H1 (cell line): ENCODE results near the gene IDI1. TPM values are rescaled to one million over a fixed set of nuclear protein-coding genes. Genes with fewer than 3 reads are reported as not detected.
A peak's percentile ranks its signal among the peaks of the same experiment; 100 is the strongest.

Experiments used
- CTCF ChIA-PET: fragments of 300-600 bp; sonication (Branson Sonifier 250); formaldehyde crosslinking; loops from one replicate; lab custom pipeline; 2021; ENCODE audit not compliant: partially characterized antibody; lab: Charles Lee
- POLR2A ChIA-PET: fragments of 300-600 bp; sonication (Branson Sonifier 250); formaldehyde crosslinking; loops from one replicate; lab custom pipeline; 2021; ENCODE audit warnings: inconsistent platforms; ENCODE audit not compliant: partially characterized antibody; lab: Charles Lee
- DNase-seq, 2 experiments: peaks; one replicate each; pipeline versions ENCODE4 v3.0.0 to v3.0.0-alpha.2; 2010 to 2022; ENCODE audit warnings: low spot score in 2 of 2, low read depth in 1 of 2, mixed read lengths in 1 of 2
- FAIRE-seq: peaks from 2 replicates; lab custom pipeline; 2011; peaks lifted over from hg19 to GRCh38; lab: Jason Lieb, UNC
- H2AFZ ChIP-seq: 2 replicates; pipeline ENCODE4 v1.8.1; 2012; ENCODE audit warnings: low read length, inconsistent platforms
- H2AK5ac ChIP-seq: 2 replicates; pipeline ENCODE4 v1.6.1; 2013; ENCODE audit warnings: low read depth, low read length
- H2BK120ac ChIP-seq: replicated peaks from 2 replicates; pipeline ENCODE3; 2013; ENCODE audit warnings: low read depth, low read length, inconsistent platforms
- H2BK12ac ChIP-seq: 2 replicates; pipeline ENCODE4 v1.6.1; 2013; ENCODE audit warnings: low read depth, low read length
- H2BK15ac ChIP-seq: 2 replicates; pipeline ENCODE4 v1.6.1; 2013; ENCODE audit warnings: low read length
- H2BK20ac ChIP-seq: 2 replicates; pipeline ENCODE4 v1.6.1; 2013; ENCODE audit warnings: low read length
- H2BK5ac ChIP-seq: 2 replicates; pipeline ENCODE4 v1.6.1; 2013; ENCODE audit warnings: low read depth, low read length
- H3K14ac ChIP-seq: 2 replicates; pipeline ENCODE4 v1.6.1; 2013; ENCODE audit warnings: inconsistent platforms; ENCODE audit not compliant: insufficient read length
- H3K18ac ChIP-seq: 2 replicates; pipeline ENCODE4 v1.6.1; 2013; ENCODE audit warnings: low read length; ENCODE audit errors: extremely low read depth
- H3K23ac ChIP-seq: 2 replicates; pipeline ENCODE4 v1.6.1; 2013; ENCODE audit warnings: inconsistent platforms; ENCODE audit not compliant: insufficient read length
- H3K23me2 ChIP-seq: 2 replicates; pipeline ENCODE4 v1.6.1; 2013; ENCODE audit warnings: low read depth, low read length
- H3K27ac ChIP-seq: 2 replicates; pipeline ENCODE4 v1.6.1; 2011; ENCODE audit warnings: low read depth, low read length, inconsistent platforms
- H3K27me3 ChIP-seq, 4 experiments: replicated peaks in 1 of 4; 1 replicate in 1 of 4; 2 replicates in 3 of 4; pipeline versions ENCODE4 v1.6.1 to v1.8.1; 2011 to 2013; ENCODE audit warnings: low read length in 3 of 4, mild to moderate bottlenecking in 3 of 4, inconsistent platforms in 2 of 4, mixed read lengths in 2 of 4, moderate library complexity in 1 of 4; ENCODE audit not compliant: control insufficient read depth in 3 of 4, insufficient read depth in 3 of 4; ENCODE audit errors: extremely low read depth in 1 of 4
- H3K36me3 ChIP-seq, 4 experiments: 2 replicates each; pipeline versions ENCODE4 v1.6.1 to v1.8.1; 2011 to 2013; ENCODE audit warnings: mild to moderate bottlenecking in 4 of 4, low read length in 3 of 4, moderate library complexity in 2 of 4, control low read depth in 1 of 4, inconsistent platforms in 1 of 4; ENCODE audit not compliant: insufficient read depth in 4 of 4, control insufficient read depth in 2 of 4
- H3K4ac ChIP-seq: replicated peaks from 2 replicates; pipeline ENCODE3; 2013; ENCODE audit warnings: low read length, low read depth, mixed read lengths, inconsistent platforms; ENCODE audit not compliant: insufficient read length
- H3K4me1 ChIP-seq, 4 experiments: replicated peaks in 1 of 4; 1 replicate in 1 of 4; 2 replicates in 3 of 4; pipeline versions ENCODE4 v1.6.1 to v1.8.1; 2011 to 2013; ENCODE audit warnings: low read length in 3 of 4, inconsistent platforms in 2 of 4, mixed read lengths in 1 of 4; ENCODE audit not compliant: insufficient read depth in 4 of 4, control insufficient read depth in 3 of 4
- H3K4me2 ChIP-seq, 2 experiments: 2 replicates each; pipeline versions ENCODE4 v1.6.1 to v1.8.1; 2011 to 2013; ENCODE audit warnings: low read depth in 2 of 2, low read length in 2 of 2, control low read depth in 1 of 2, inconsistent platforms in 1 of 2, mild to moderate bottlenecking in 1 of 2; ENCODE audit not compliant: insufficient read depth in 1 of 2
- H3K4me3 ChIP-seq, 4 experiments: fragments of 200-600, 300-600 bp in 1 of 4; sonication (generic), shearing (Covaris generic), sonication (Bioruptor Twin) in 1 of 4; 2 replicates each; pipeline versions ENCODE4 v1.5.1 to v1.8.1; 2011 to 2016; ENCODE audit warnings: low read length in 4 of 4, low read depth in 3 of 4, control low read depth in 2 of 4, inconsistent platforms in 2 of 4, mild to moderate bottlenecking in 2 of 4, mixed read lengths in 1 of 4, moderate library complexity in 1 of 4; ENCODE audit not compliant: insufficient read depth in 2 of 4; ENCODE audit errors: extremely low read depth in 1 of 4
- H3K56ac ChIP-seq: replicated peaks from 2 replicates; pipeline ENCODE3; 2013; ENCODE audit warnings: low read depth, mild to moderate bottlenecking, mixed read lengths, low read length, inconsistent platforms; ENCODE audit not compliant: insufficient read length
- H3K79me1 ChIP-seq: 2 replicates; pipeline ENCODE4 v1.6.1; 2013; ENCODE audit warnings: low read depth, low read length, control low read depth
- H3K79me2 ChIP-seq, 2 experiments: 2 replicates each; pipeline versions ENCODE4 v1.6.1 to v1.8.1; 2012 to 2013; ENCODE audit warnings: low read length in 2 of 2, mild to moderate bottlenecking in 2 of 2, inconsistent platforms in 1 of 2; ENCODE audit not compliant: insufficient read depth in 2 of 2, control insufficient read depth in 1 of 2
- H3K9ac ChIP-seq, 4 experiments: replicated peaks in 1 of 4; 1 replicate in 1 of 4; 2 replicates in 3 of 4; pipeline versions ENCODE4 v1.6.1 to v1.8.1; 2011 to 2013; ENCODE audit warnings: low read depth in 3 of 4, low read length in 3 of 4, control low read depth in 2 of 4, mild to moderate bottlenecking in 2 of 4, moderate library complexity in 2 of 4, inconsistent platforms in 1 of 4; ENCODE audit errors: extremely low read depth in 1 of 4
- H3K9me3 ChIP-seq, 2 experiments: 2 replicates each; pipeline versions ENCODE4 v1.6.1 to v1.8.1; 2012 to 2013; ENCODE audit warnings: mild to moderate bottlenecking in 2 of 2, moderate library complexity in 2 of 2, control low read depth in 1 of 2, inconsistent platforms in 1 of 2, low read depth in 1 of 2, low read length in 1 of 2, mixed read lengths in 1 of 2; ENCODE audit not compliant: insufficient read depth in 2 of 2
- H4K20me1 ChIP-seq, 2 experiments: replicated peaks in 1 of 2; 2 replicates each; pipeline versions ENCODE3 to v1.8.1; 2011 to 2013; ENCODE audit warnings: inconsistent platforms in 2 of 2, low read length in 2 of 2, mild to moderate bottlenecking in 1 of 2; ENCODE audit not compliant: insufficient read depth in 2 of 2, control insufficient read depth in 1 of 2
- H4K5ac ChIP-seq: 2 replicates; pipeline ENCODE4 v1.6.1; 2013; ENCODE audit warnings: low read length, low read depth, mixed read lengths, inconsistent platforms; ENCODE audit not compliant: insufficient read length
- H4K8ac ChIP-seq: 2 replicates; pipeline ENCODE4 v1.8.0; 2013; ENCODE audit warnings: mild to moderate bottlenecking, moderate library complexity, low read length, inconsistent platforms; ENCODE audit not compliant: insufficient read depth; ENCODE audit errors: extremely low read depth
- H4K91ac ChIP-seq: replicated peaks from 2 replicates; pipeline ENCODE3; 2013; ENCODE audit warnings: low read length, mixed read lengths, inconsistent platforms; ENCODE audit not compliant: insufficient read length
- PHF8 ChIP-seq: fragments of 200-600 bp; sonication (generic); conservative IDR thresholded peaks from 2 replicates; pipeline ENCODE4 v1.7.1; 2012; ENCODE audit warnings: low read depth, mild to moderate bottlenecking, inconsistent platforms, low read length, moderate library complexity
- POLR2A ChIP-seq, 2 experiments: IDR thresholded peaks; 1 replicate in 1 of 2; 2 replicates in 1 of 2; pipeline ENCODE4 v1.6.1; 2011; ENCODE audit warnings: low read depth in 2 of 2, low read length in 2 of 2, mild to moderate bottlenecking in 2 of 2; ENCODE audit errors: control extremely low read depth in 1 of 2
- WGBS, 2 experiments: shearing (Covaris generic) in 1 of 2; methylation state at CpG; one replicate each; pipeline versions ENCODE4 v1.1.6 to v1.1.7; 2013 to 2015; ENCODE audit warnings: low lambda C conversion rate in 2 of 2, mixed read lengths in 2 of 2, inconsistent platforms in 1 of 2, low coverage in 1 of 2, missing lambda C conversion rate in 1 of 2; ENCODE audit not compliant: insufficient replicate concordance in 2 of 2, insufficient coverage in 1 of 2, insufficient read length in 1 of 2; ENCODE audit errors: extremely low coverage in 1 of 2, missing lambda C conversion rate in 1 of 2; 5-methylcytosine and 5-hydroxymethylcytosine counted together
- polyA plus RNA-seq, 7 experiments: library from polyadenylated mRNA; depleted of rRNA in 3 of 7; stranded (reverse) in 5 of 7; unstranded in 2 of 7; fragments of >200 nt in 5 of 7; fragments of 200-250 nt in 2 of 7; gene quantifications; 1 replicate in 5 of 7; 2 replicates in 1 of 7; 4 replicates in 1 of 7; pipeline versions ENCODE4 v1.2.1 to v1.2.3, GENCODE V29; 2011 to 2013; ENCODE audit warnings: missing spikeins in 2 of 7, mixed read lengths in 2 of 7
- total RNA-seq: library from RNA; stranded (reverse); fragmentation: NEBNext Ultra II Directional; extraction: Animal tissue kit (Norgen Biotek cat#: 25700); gene quantifications from 2 replicates; pipeline ENCODE4 v1.2.1, GENCODE V29; 2021

IDI1 gene
- total and polyA plus RNA-seq, 2 of the 8 experiments (the other 6 are each of a cell fraction or from before 2014, with no cell fraction given): 35.3 to 56.6 TPM

DNA sequence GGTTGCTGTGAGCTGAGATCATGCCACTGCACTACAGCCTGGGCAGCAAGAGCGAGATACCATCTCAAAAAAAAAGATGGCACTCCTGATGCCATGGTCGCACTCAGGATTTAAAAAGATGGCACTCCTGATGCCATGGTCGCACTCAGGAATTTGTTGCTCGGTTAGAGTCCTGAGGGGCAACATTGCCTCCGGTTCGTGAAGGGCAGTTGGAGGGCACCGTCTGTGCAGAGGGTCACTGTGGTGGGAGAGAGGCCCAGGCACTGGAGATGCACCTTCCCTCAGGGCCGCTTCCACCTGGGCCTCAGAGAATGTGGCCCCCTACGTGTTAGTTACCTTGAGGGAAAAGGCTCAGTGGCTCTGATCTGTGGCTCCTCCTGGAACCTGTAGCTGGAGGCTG, 42.3 kb downstream of the IDI1 start:
- H3K9ac ChIP-seq: no peak overlapping the region
- no peak overlapping the region for H2BK15ac ChIP-seq
- H3K4me1 ChIP-seq: no peaks in the 10 kb centered on the region
- H3K23me2 ChIP-seq: no peaks in the 10 kb centered on the region
- H3K9me3 ChIP-seq: no peaks in the 10 kb centered on the region
- no peak overlapping the region for H3K27ac ChIP-seq
- no peak for FAIRE-seq
- H4K20me1 ChIP-seq: peaks cover 10 to 20% of the 10 kb centered on the region in 2 experiments
- DNase-seq: no peak
- H2BK5ac ChIP-seq: no peak overlapping the region
- peaks cover 0 to 30% of the 10 kb centered on the region in 2 experiments; a peak in 3 of 4 replicates for H3K79me2 ChIP-seq
- H2BK12ac ChIP-seq: no peak overlapping the region
- H3K27me3 ChIP-seq: no peaks in the 10 kb centered on the region
- peaks cover 54 to 96% (median 75%) of the 10 kb centered on the region in 4 experiments for H3K36me3 ChIP-seq
- H3K18ac ChIP-seq: no peak overlapping the region
- no peak overlapping the region for H2AFZ ChIP-seq
- peaks cover 6% of the 10 kb centered on the region for H3K79me1 ChIP-seq
- no peak overlapping the region for H3K14ac ChIP-seq
- no peak overlapping the region for H4K91ac ChIP-seq
- H3K23ac ChIP-seq: no peak overlapping the region
- H3K4me3 ChIP-seq: no peak overlapping the region
- no peak overlapping the region for H2AK5ac ChIP-seq
- H2BK20ac ChIP-seq: no peak overlapping the region
- ChIA-PET POLR2A (interaction anchor here (0.7 to 4.0 kb wide), 7 partner anchors 9 to 31 kb away, joined by 3 to 28 read pairs (median 3); partner anchors contain the start of gene GTPBP4), CTCF (no interaction called here)
- H3K56ac ChIP-seq: no peak overlapping the region
- 92% methylated on average over 9 of the region's 9 CpGs; no CpG with 5 or more reads in 1 of the 2 experiments for WGBS, 2 experiments
- H4K8ac ChIP-seq: no peak overlapping the region
- no peak overlapping the region for H3K4me2 ChIP-seq
- H4K5ac ChIP-seq: no peak overlapping the region
- H3K4ac ChIP-seq: no peak overlapping the region
- H2BK120ac ChIP-seq: no peak overlapping the region
- 0 out of 3 replicates have a peak, but pooled peaks of 1 of the 2 experiments have one; percentile 15 for TF ChIP-seq POLR2A (IDR thresholded peaks at IDR 0.05; ENCODE audit: control extremely low read depth in 1 of 2, low read depth in 2 of 2, low read length in 2 of 2)
- TF ChIP-seq PHF8: no peak
